ENCODE results near the gene P2RX6.
"Not testable (repeated sequence)": the region's sequence is repeated elsewhere in the genome, so short reads cannot be mapped to it uniquely, and the experiment has no call there.

The P2RX6 gene

GRCh38 chr22:21014726-21015465, at the start of gene P2RX6:
Gene P2RX6 (plus strand): TSS chr22:21015165. CDS start chr22:21015175, 10 bp downstream.
- no peak for DNase-seq

DNA sequence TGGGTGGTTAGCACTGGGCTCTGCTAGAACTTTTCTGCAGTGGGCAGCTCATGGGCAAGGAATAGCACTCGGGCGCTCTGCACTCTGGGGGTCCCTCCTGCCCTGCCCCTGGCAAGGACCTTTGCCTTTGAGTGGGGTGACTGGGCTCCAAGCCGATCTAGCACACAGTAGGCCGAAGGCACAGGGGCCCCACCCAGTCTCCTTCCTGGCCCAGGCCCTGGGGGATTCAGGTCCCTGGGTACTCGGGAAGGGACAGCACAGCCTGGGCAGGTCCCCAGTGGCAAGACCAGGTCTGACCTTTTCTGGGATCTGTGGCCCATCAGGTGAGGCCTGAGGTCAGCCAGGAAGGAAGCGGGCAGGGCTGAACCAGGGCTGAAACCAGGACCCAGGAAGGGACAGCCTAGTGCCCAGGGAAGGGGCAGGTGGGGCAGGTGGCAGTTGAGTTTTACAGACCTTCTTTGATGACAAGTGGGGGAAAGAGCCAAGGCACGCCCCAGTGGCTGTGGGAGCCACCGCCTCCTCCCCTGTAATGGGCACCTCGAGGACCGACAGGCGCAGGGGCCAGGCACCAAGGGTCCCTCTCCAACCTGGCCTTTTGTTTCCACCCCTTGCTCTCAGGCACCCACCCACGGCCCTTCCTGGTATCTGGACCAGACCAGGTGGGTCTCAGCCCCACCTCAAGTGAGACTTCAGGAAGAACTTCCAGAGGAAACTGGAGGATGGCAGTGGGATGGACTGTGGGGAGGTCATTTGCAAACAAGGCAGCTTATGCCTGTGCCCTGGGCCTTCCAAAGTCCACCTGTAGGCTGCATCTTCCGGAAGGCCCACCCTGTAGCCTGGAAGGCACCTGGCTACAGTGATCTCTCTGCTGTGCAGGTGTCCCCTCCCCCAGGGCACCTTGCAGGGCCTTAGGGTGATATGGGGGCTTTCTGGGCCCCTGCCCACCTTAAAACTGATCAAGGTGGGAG, 48.8 kb upstream of the P2RX6 start:
- DNase-seq, result no peak

DNA sequence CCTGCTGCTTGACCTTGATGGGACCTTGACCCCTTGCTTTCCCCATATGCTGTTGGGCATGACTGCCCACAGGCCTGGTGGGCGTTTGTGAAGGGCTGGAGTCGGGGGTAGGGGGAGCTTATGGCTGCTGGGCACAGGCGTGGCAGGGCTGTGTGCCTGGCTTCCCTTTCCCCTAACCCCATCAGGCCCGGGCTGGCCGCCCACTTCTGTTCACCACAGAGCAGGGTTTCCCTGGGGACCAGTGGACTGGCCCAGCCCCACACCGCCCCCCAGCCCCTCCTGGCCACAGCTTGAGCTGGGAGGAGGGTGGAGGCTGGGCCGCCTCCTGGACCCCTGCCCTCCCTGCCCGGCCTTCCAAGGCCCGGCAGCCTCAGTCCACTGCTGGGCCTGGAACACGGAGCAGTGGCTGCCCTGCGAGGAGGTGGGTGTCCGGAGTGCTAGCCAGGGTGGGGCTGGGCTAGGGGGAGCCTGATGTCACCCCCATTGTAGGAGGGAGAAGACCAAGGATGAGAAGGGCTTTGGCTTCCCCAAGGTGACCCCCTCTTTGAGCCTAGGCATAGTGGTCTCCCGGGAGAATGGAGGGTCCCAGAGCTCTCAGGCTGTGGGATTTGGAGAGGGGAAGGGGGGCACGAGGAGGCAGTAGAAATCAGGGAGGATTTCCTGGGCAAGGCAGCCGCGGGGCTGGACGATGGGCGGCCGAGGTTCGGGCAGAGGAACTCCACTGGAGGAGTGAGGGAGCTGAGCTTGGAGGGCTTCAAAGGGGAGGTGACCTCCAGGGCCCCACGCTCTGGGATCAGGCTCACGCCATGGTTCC, 47.9 kb upstream of the P2RX6 start, which contains the start of gene AIFM3:
TSS of gene AIFM3 (plus strand) at position 373 of the 814 bp plus-strand sequence. CDS start 690 bp downstream, outside the sequence.
- DNase-seq, result no peak

GRCh38 chr22:20967697-20968211, 47.2 kb upstream of the P2RX6 start:
- DNase-seq, result no peak

- DNase-seq, result no peak
Measured at GRCh38 chr22:20968281-20968977, 46.5 kb upstream of the P2RX6 start.

GRCh38 chr22:20970939-20971657, 43.9 kb upstream of the P2RX6 start:
- no peak for DNase-seq

DNA sequence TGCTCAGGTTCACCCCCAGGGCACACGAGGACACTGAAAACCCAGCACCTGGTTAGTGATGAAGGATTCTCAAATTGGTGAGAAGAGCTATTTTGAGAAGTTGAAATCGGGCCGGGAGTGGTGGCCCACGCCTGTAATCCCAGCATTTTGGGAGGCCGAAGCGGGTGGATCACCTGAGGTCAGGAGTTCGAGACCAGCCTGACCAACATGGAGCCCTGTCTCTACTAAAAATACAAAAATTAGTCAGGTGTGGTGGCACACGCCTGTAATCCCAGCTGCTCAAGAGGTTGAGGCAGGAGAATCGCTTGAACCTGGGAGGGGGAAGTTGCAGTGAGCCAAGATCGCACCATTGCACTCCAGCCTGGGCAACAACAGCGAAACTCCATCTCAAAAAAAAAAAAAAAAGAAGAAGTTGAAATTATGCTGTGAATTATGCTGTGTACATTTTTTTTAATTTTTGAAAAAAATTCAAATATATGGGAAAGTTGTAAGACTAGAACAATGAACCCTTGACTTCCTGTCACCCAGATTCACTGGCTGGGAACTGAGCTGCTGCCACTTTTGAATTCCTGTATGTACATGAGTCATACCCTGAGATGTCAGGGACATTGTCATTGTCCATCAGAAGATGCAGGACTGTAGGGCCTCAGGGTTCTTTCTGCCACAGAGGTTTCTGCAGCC, 42.8 kb upstream of the P2RX6 start:
- not testable (repeated sequence) for DNase-seq

DNA sequence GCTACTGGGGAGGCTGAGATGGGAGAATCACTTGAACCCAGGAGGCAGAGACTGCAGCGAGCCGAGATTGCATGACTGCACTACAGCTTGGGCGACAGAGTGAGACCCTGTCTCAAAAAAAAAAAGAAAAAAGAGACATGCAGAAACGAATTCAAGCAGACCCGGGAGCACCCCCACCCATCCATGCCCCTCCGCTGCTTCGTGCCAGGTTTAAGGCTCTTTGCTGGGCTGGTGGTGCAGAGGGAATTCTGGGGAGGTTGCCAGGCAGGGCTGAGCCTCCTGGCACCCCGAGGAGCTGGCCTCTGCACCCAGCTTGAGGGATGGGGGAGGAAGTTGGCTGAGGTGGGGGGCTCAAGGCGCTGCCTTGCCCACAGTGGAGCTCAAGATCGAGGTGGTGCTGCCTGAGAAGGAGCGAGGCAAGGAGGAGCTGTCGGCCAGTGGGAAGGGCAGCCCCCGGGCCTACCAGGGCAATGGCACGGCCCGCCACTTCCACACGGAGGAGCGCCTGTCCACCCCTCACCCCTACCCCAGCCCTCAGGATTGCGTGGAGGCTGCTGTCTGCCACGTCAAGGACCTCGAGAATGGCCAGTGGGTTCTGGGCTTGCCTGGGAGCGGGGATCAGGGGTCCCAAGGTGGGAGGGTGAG, 41.9 kb upstream of the P2RX6 start:
- DNase-seq, result no peak

- DNase-seq, result no peak
Measured at GRCh38 chr22:20973634-20974286, 41.2 kb upstream of the P2RX6 start.

DNA sequence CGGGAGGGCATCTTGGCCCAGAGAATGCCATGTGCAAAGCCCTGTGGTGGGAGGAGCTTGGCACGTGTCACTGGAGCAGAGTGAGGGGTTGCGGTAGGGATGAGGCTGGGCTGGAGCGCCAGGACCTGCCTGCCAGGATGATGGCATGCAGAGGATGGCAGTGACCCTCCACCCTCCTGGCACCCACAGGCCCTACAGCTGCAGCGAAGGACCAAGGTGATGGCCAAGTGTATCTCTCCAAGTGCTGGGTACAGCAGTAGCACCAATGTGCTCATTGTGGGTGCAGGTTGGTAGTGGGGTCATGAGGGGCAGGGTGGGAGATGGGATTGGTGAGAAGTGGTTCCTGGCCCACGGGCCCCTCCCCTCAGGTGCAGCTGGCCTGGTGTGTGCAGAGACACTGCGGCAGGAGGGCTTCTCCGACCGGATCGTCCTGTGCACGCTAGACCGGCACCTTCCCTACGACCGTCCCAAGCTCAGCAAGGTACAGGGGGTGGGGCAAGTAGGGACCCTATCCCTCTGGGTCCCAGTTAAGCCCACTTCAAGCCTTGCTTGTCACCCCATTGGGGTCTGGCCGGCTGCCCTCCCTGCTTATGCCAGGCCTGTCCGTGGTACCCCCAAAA, 40.5 kb upstream of the P2RX6 start:
- DNase-seq, result no peak

- no peak for DNase-seq
Measured at GRCh38 chr22:20975541-20976290, 39.2 kb upstream of the P2RX6 start.

DNA sequence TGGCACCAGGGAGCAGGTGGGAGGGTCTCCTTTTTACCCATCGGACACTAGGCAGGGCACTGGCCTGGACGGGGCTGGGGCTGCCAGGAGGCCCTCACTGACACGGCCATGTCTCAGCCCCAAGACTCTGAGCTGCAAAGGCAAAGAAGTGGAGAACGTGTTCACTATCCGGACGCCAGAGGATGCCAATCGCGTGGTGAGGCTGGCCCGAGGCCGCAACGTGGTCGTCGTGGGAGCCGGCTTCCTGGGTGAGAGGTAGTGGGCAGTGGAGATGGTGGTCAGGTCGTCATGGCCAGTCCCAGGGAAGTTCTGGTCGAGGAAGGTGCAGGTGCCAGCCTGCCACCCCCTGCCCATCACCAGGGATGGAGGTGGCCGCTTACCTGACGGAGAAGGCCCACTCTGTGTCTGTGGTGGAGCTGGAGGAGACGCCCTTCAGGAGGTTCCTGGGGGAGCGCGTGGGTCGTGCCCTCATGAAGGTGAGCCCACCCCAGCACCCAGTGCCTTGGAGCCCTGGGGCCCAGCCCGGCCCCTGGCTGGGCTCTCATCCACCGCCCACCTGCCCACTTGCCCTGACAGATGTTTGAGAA, 38.6 kb upstream of the P2RX6 start:
- no peak for DNase-seq

GRCh38 chr22:20977019-20977418, 37.9 kb upstream of the P2RX6 start:
- DNase-seq, result no peak

DNA sequence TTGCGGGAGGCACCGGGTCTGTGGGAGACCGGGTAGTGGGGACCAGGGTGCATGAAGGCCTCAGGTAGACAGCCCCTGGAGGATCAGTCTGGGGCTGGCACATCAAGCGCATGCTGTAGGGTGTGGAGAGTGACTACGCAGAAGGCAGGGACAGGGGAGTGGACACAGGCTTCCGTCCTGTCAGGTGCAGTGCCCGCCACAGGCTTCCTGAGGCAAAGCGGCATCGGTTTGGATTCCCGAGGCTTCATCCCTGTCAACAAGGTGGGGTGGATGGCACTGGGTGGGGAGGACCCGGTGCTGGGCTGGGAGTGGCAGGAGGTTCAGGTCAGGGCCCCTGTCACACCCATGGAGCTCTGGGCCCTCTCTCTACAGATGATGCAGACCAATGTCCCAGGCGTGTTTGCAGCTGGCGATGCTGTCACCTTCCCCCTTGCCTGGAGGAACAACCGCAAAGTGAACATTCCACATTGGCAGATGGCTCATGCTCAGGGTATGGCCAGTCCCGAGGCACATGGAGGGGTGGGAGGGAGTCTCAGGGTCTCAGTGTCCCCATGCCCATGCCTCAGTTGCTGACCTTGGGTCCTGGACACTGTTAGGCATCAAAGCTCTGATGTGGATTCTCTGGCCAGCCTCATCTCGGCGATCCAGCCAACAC, 37.3 kb upstream of the P2RX6 start:
- no peak for DNase-seq

- DNase-seq, result no peak
Measured at GRCh38 chr22:20978419-20978818, 36.5 kb upstream of the P2RX6 start.

DNA sequence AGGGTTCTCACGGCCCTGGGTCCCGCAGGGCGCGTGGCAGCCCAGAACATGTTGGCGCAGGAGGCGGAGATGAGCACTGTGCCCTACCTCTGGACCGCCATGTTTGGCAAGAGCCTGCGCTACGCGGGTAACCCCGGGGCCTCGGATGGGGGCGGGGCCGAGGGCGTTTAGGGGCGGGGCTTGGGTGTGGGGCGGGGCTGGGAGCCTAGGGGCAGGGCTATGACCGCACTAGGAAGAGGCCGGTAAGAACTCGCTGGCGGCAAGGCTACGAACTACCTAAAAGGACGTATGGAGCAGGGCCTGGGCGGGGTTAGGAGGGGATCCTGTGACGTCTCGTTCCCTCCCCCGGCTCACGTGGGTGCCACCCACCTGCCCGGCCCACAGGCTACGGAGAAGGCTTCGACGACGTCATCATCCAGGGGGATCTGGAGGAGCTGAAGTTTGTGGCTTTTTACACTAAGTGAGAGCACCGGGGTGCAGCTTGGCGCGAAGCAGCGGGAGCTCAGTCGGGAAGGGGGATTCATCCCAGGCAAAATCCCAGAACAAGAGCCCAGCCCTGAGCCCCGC, 35.6 kb upstream of the P2RX6 start:
- no peak for DNase-seq

DNA sequence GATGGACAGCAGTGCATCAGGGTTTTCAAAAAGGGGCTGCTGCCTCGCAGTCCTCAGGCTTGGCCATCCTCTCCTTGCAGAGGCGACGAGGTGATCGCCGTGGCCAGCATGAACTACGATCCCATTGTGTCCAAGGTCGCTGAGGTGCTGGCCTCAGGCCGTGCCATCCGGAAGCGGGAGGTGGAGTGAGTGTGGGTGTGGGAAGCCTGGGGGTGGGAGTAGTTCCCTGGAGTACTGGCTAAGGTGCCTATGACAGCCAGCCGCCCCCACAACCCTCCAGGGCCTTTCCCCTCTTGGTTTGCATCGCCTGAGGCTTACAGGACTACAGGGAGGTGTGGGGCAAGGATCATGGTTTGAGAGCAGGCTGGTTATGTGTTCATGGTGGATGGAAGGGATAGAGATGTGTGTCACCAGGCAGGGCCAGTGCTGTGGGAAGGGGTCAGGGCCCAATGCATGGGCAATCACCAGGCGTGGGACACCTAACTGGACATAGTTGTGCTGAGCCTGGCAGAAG, 35.0 kb upstream of the P2RX6 start:
- no peak for DNase-seq

Measured in NCI-H1930 (cell line).